GM12801 (cell line): ENCODE measurements around the gene BNC2.

Source experiments
- CTCF ChIP-seq: IDR thresholded peaks from one replicate; pipeline ENCODE4 v1.5.1; 2011; ENCODE audit warnings: control low read depth; ENCODE audit not compliant: insufficient read length; ENCODE audit errors: extremely low read depth

Gene BNC2

GRCh38 chr9:16482764-16483163 is 387.7 kb downstream of the BNC2 start:
- TF ChIP-seq CTCF = no peak

GRCh38 chr9:16475996-16476395 is 394.5 kb downstream of the BNC2 start:
- no peak for TF ChIP-seq CTCF

GRCh38 chr9:16475257-16475656 is 395.2 kb downstream of the BNC2 start:
- TF ChIP-seq CTCF = no peak

DNA sequence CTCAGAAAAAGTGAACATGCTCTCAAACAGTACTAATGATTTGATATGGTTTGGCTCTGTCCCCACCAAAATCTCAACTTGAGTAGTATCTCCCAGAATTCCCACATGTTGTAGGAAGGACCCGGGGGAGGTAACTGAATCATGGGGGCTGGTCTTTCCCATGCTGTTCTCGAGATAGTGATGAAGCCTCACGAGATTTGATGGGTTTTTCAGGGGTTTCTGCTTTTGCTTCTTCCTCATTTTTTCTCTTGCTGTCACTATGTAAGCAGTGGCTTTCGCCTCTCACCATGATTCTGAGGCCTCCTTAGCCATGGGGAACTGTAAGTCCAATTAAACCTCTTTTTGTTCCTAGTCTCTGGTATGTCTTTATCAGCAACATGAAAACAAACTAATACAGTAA is 401.3 kb downstream of the BNC2 start:
- no peak for TF ChIP-seq CTCF

GRCh38 chr9:16461851-16462250 is 408.6 kb downstream of the BNC2 start:
- TF ChIP-seq CTCF = no peak

DNA sequence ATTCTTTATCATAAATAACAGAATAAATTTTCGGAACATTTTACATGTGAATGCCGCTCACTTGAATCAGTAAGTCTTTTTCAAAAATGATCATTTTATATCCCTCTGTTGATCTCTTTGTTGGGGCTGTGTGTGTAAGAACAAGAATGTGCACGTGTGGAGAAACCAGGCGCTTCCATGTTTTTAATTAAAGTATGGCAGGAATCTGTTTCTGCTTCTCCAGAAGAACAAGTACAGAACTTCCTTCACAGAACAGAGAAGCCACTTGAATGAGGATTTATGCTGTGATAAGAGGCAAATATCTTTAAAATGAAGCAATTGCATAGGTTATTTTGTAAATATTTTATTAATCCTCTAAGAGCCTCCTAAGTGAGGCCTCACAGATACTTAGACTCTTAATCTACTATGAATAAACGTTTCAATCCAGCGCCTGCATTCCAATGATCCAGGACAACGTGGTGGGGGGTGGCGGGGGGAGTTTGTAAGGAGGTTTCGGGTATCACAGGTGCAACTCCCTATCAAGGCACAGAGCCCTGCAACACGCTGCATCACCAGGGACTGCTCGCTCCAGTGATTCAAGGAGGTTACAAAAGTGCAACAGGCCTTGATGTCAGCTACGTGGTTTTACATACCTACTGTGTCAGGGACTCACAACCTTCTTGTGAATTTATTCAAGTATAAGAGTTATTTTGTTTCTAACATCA is 409.2 kb downstream of the BNC2 start:
- TF ChIP-seq CTCF = no peak

DNA sequence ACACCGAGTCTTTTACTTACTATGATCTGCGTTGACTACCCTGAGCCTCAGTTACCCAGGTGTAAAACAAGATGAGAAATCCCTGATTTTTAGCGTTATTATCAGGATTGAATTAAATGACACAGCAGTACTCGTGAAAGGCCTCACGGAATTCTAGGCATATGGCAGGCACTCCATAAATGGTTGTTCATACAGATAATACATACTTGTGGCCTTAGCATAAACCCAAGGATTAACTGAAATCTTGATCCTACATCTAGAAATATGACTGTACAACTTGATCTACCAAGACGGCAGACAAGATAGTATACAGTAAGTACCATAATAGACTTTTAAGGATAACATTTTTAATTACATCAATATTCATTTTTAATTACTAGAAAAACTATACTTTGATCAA is 409.8 kb downstream of the BNC2 start:
- no peak for TF ChIP-seq CTCF
